ENCODE data around the gene FGF2. TPM values are rescaled to one million over a fixed set of nuclear protein-coding genes. Genes with fewer than 3 reads are reported as not detected.
"Not testable (repeated sequence)": the region's sequence is repeated elsewhere in the genome, so short reads cannot be mapped to it uniquely, and the experiment has no call there.

Gene FGF2
- total RNA-seq, 1 experiment from 2014 or later = 4.1 TPM

DNA sequence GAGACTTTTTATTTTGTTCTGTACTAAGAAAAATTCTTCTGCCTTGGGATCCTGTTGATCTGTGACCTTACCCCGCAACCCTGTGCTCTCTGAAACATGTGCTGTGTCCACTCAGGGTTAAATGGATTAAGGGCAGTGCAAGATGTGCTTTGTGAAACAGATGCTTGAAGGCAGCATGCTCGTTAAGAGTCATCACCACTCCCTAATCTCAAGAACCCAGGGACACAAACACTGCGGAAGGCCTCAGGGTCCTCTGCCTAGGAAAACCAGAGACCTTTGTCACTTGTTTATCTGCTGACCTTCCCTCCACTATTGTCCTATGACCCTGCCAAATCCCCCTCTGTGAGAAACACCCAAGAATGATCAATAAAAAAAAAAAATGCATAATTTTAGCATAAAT is 13.8 kb upstream of the FGF2 start:
- H4K20me1 ChIP-seq (ENCODE audit: low read length); H3K27me3 ChIP-seq (ENCODE audit: low read length); H3K4me3 ChIP-seq (ENCODE audit: low read length); POLR2A ChIA-PET (ENCODE audit: unreplicated experiment); CTCF ChIA-PET; H3K36me3 ChIP-seq (ENCODE audit: low read depth, low read length); ATAC-seq; H3K9me3 ChIP-seq (ENCODE audit: low read length); BruUV-seq (replicated peaks); H3K4me2 ChIP-seq (ENCODE audit: low read length); intact Hi-C loops (cut with micrococcal nuclease); H3K9me2 ChIP-seq (replicated peaks; ENCODE audit: low read length); H3F3A ChIP-seq (ENCODE audit: low read length, unreplicated experiment); H3K9ac ChIP-seq (ENCODE audit: low read length); H3K27ac ChIP-seq (ENCODE audit: low read length); H2AFZ ChIP-seq (ENCODE audit: low read length); H3K79me2 ChIP-seq (ENCODE audit: low read length); H3K4me1 ChIP-seq (ENCODE audit: insufficient read depth, low read length); DNase-seq: not testable (repeated sequence)

- no TSS peak for BruUV-seq (replicated peaks)
- no peaks in the 10 kb centered on the region for H3F3A ChIP-seq (ENCODE audit: low read length, unreplicated experiment)
- H3K27ac ChIP-seq (ENCODE audit: low read length) = no peak overlapping the region
- no peaks in the 10 kb centered on the region for H3K4me1 ChIP-seq (ENCODE audit: insufficient read depth, low read length)
- intact Hi-C loops (cut with micrococcal nuclease) = no loop called here
- H3K36me3 ChIP-seq (ENCODE audit: low read depth, low read length) = no peaks in the 10 kb centered on the region
- DNase-seq (no peak), ATAC-seq (no peak)
- TF ChIP-seq EZH2 (IDR thresholded peaks at IDR 0.05; ENCODE audit: low read length, unreplicated experiment) = no peak
- no peak for TF ChIP-seq EZH2phosphoT487 (IDR thresholded peaks at IDR 0.05; ENCODE audit: borderline replicate concordance, low read length)
- H2AFZ ChIP-seq (ENCODE audit: low read length) = no peak overlapping the region
- H3K9me2 ChIP-seq (replicated peaks; ENCODE audit: low read length) = no peaks in the 10 kb centered on the region
- ChIA-PET POLR2A (ENCODE audit: unreplicated experiment) (no interaction called here), CTCF (no interaction called here)
- no peak overlapping the region for H3K4me2 ChIP-seq (ENCODE audit: low read length)
- no peaks in the 10 kb centered on the region for H3K79me2 ChIP-seq (ENCODE audit: low read length)
- H4K20me1 ChIP-seq (ENCODE audit: low read length) = no peaks in the 10 kb centered on the region
- H3K9ac ChIP-seq (ENCODE audit: low read length) = no peak overlapping the region
- no peaks in the 10 kb centered on the region for H3K9me3 ChIP-seq (ENCODE audit: low read length)
- H3K4me3 ChIP-seq (ENCODE audit: low read length) = no peak overlapping the region
- H3K27me3 ChIP-seq (ENCODE audit: low read length) = no peaks in the 10 kb centered on the region
These were observed 12.2 kb upstream of the FGF2 start for GRCh38 chr4:122814426-122814825.

GRCh38 chr4:122815248-122815647 is 11.4 kb upstream of the FGF2 start:
- BruUV-seq (replicated peaks) = no TSS peak
- Histone ChIP-seq H3K79me2 (ENCODE audit: low read length) (no peaks in the 10 kb centered on the region), H3K36me3 (ENCODE audit: low read depth, low read length) (no peaks in the 10 kb centered on the region), H3K9ac (ENCODE audit: low read length) (no peak overlapping the region), H3K4me2 (ENCODE audit: low read length) (no peak overlapping the region), H3K27ac (ENCODE audit: low read length) (no peak overlapping the region), H3K27me3 (ENCODE audit: low read length) (no peaks in the 10 kb centered on the region), H3F3A (ENCODE audit: low read length, unreplicated experiment) (no peaks in the 10 kb centered on the region), H4K20me1 (ENCODE audit: low read length) (no peaks in the 10 kb centered on the region), H2AFZ (ENCODE audit: low read length) (no peak overlapping the region), H3K4me3 (ENCODE audit: low read length) (no peak overlapping the region), H3K9me3 (ENCODE audit: low read length) (no peaks in the 10 kb centered on the region), H3K4me1 (ENCODE audit: insufficient read depth, low read length) (no peaks in the 10 kb centered on the region), H3K9me2 (replicated peaks; ENCODE audit: low read length) (no peaks in the 10 kb centered on the region)
- ChIA-PET POLR2A (ENCODE audit: unreplicated experiment) (no interaction called here), CTCF (no interaction called here)
- ATAC-seq (no peak), DNase-seq (no peak)
- TF ChIP-seq, protein P1, sequence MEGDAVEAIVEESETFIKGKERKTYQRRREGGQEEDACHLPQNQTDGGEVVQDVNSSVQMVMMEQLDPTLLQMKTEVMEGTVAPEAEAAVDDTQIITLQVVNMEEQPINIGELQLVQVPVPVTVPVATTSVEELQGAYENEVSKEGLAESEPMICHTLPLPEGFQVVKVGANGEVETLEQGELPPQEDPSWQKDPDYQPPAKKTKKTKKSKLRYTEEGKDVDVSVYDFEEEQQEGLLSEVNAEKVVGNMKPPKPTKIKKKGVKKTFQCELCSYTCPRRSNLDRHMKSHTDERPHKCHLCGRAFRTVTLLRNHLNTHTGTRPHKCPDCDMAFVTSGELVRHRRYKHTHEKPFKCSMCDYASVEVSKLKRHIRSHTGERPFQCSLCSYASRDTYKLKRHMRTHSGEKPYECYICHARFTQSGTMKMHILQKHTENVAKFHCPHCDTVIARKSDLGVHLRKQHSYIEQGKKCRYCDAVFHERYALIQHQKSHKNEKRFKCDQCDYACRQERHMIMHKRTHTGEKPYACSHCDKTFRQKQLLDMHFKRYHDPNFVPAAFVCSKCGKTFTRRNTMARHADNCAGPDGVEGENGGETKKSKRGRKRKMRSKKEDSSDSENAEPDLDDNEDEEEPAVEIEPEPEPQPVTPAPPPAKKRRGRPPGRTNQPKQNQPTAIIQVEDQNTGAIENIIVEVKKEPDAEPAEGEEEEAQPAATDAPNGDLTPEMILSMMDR (conservative IDR thresholded peaks at IDR 0.05; ENCODE audit: low read depth, low read length) = no peak
- TF ChIP-seq EZH2phosphoT487 (IDR thresholded peaks at IDR 0.05; ENCODE audit: borderline replicate concordance, low read length) (no peak), EZH2 (IDR thresholded peaks at IDR 0.05; ENCODE audit: low read length, unreplicated experiment) (no peak)
- intact Hi-C loops (cut with micrococcal nuclease) = no loop called here

DNA sequence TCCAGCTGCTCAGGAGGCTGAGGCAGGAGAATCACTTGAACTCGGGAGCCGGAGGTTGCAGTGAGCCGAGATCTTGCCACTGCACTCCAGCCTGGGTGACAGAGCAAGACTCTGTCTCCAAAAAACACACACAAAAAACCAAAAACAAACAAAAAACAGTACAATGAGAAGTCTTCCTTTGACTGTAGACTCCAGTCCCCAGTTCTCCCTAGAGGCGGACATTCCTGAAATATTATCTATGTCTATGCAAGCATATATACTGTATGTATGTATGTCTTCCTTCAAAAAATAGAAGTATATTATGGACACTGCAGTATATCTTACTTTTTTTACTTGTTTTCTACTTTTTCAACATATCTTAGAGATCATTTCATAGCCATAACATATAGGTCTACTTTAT is 10.2 kb upstream of the FGF2 start:
- no peak overlapping the region for H3K27ac ChIP-seq (ENCODE audit: low read length)
- DNase-seq (no peak), ATAC-seq (no peak)
- H2AFZ ChIP-seq (ENCODE audit: low read length) = no peak overlapping the region
- ChIA-PET CTCF (no interaction called here), POLR2A (ENCODE audit: unreplicated experiment) (no interaction called here)
- H3K4me3 ChIP-seq (ENCODE audit: low read length) = no peak overlapping the region
- H3K9ac ChIP-seq (ENCODE audit: low read length) = no peak overlapping the region
- TF ChIP-seq EZH2 (IDR thresholded peaks at IDR 0.05; ENCODE audit: low read length, unreplicated experiment) (no peak), EZH2phosphoT487 (IDR thresholded peaks at IDR 0.05; ENCODE audit: borderline replicate concordance, low read length) (no peak)
- TF ChIP-seq, protein P1 (conservative IDR thresholded peaks at IDR 0.05; ENCODE audit: low read depth, low read length) = no peak
- H3K9me2 ChIP-seq (replicated peaks; ENCODE audit: low read length) = no peaks in the 10 kb centered on the region
- no peaks in the 10 kb centered on the region for H3K27me3 ChIP-seq (ENCODE audit: low read length)
- no peak overlapping the region for H3K4me2 ChIP-seq (ENCODE audit: low read length)
- H3F3A ChIP-seq (ENCODE audit: low read length, unreplicated experiment) = no peaks in the 10 kb centered on the region
- no peaks in the 10 kb centered on the region for H3K79me2 ChIP-seq (ENCODE audit: low read length)
- no peaks in the 10 kb centered on the region for H3K9me3 ChIP-seq (ENCODE audit: low read length)
- no peaks in the 10 kb centered on the region for H3K4me1 ChIP-seq (ENCODE audit: insufficient read depth, low read length)
- no TSS peak for BruUV-seq (replicated peaks)
- no peaks in the 10 kb centered on the region for H4K20me1 ChIP-seq (ENCODE audit: low read length)
- intact Hi-C loops (cut with micrococcal nuclease) = no loop called here
- no peaks in the 10 kb centered on the region for H3K36me3 ChIP-seq (ENCODE audit: low read depth, low read length)
